Ovary (tissue), 3 donors: ENCODE measurements around the gene TNFSF11.

ENCODE experiments used
- CTCF ChIP-seq, 3 donors: fragments of 450-650 bp in 2 of 3; fragments of 200-600 bp in 1 of 3; IDR thresholded peaks; one replicate each; pipeline versions ENCODE4 v1.5.1 to v1.8.0; 2016 to 2022; ENCODE audit warnings: antibody characterized with exemption in 3 of 3, mild to moderate bottlenecking in 1 of 3
- EP300 ChIP-seq: sonication (generic); formaldehyde crosslinking; IDR thresholded peaks from one replicate; pipeline ENCODE4 v1.6.1; 2017; ENCODE audit warnings: antibody characterized with exemption
- POLR2A ChIP-seq: fragments of 450-650 bp; IDR thresholded peaks from one replicate; pipeline ENCODE4 v1.6.1; 2017; ENCODE audit warnings: antibody characterized with exemption, mild to moderate bottlenecking, moderate library complexity
- donor health status: DM: no; HTN: no; CAD: no.

- peak; percentile 52 to 61 (median 53) for TF ChIP-seq CTCF (IDR thresholded peaks at IDR 0.05)
- TF ChIP-seq EP300: no peak
- no peak for TF ChIP-seq POLR2A
These were observed 20.7 kb downstream of the TNFSF11 start for GRCh38 chr13:42594481-42595252.
